Fibroblast of lung (primary cell): Measurements from ENCODE around the gene TANC1. TPM values are rescaled to one million over a fixed set of nuclear protein-coding genes. Genes with fewer than 3 reads are reported as not detected.

Experiments
- DNase-seq, 2 donors: peaks; one replicate each; pipeline versions ENCODE4 v3.0.0 to v3.0.0-alpha.2; 2010; ENCODE audit warnings: low read depth in 2 of 2
- H2AFZ ChIP-seq: 2 replicates; pipeline ENCODE4 v1.5.1; 2012; ENCODE audit warnings: low read length, control low read depth, inconsistent platforms
- H3K27ac ChIP-seq: 2 replicates; pipeline ENCODE4 v1.5.1; 2011; ENCODE audit warnings: low read length, control low read depth; ENCODE audit not compliant: insufficient read depth
- H3K27me3 ChIP-seq: 2 replicates; pipeline ENCODE4 v1.5.1; 2011; ENCODE audit warnings: mild to moderate bottlenecking, low read length; ENCODE audit not compliant: control insufficient read depth, insufficient read depth
- H3K36me3 ChIP-seq: 2 replicates; pipeline ENCODE4 v1.5.1; 2011; ENCODE audit warnings: low read length; ENCODE audit not compliant: control insufficient read depth, insufficient read depth
- H3K4me1 ChIP-seq: 2 replicates; pipeline ENCODE4 v1.5.1; 2011; ENCODE audit warnings: low read length; ENCODE audit not compliant: control insufficient read depth, insufficient read depth; ENCODE audit errors: extremely low read depth
- H3K4me2 ChIP-seq: 2 replicates; pipeline ENCODE4 v1.5.1; 2011; ENCODE audit warnings: low read length, control low read depth; ENCODE audit not compliant: insufficient read depth; ENCODE audit errors: extremely low read depth
- H3K4me3 ChIP-seq, 4 experiments: fragments of 200-600 bp in 1 of 4; sonication (generic) in 1 of 4; replicated peaks in 1 of 4; 2 replicates each; pipeline ENCODE4 v1.5.1; 2011 to 2016; ENCODE audit warnings: low read length in 4 of 4, low read depth in 3 of 4, mild to moderate bottlenecking in 3 of 4, control low read depth in 2 of 4, inconsistent platforms in 1 of 4, mixed read lengths in 1 of 4; ENCODE audit not compliant: insufficient read depth in 1 of 4; ENCODE audit errors: control extremely low read depth in 1 of 4
- H3K79me2 ChIP-seq: 2 replicates; pipeline ENCODE4 v1.5.1; 2012; ENCODE audit warnings: mild to moderate bottlenecking, low read length, inconsistent platforms; ENCODE audit not compliant: control insufficient read depth, insufficient read depth
- H3K9ac ChIP-seq: 2 replicates; pipeline ENCODE4 v1.5.1; 2011; ENCODE audit warnings: mild to moderate bottlenecking, low read length, control low read depth; ENCODE audit not compliant: insufficient read depth
- H3K9me3 ChIP-seq: 2 replicates; pipeline ENCODE4 v1.5.1; 2012; ENCODE audit warnings: low read depth, low read length; ENCODE audit not compliant: control insufficient read depth, insufficient read depth
- H4K20me1 ChIP-seq: 2 replicates; pipeline ENCODE4 v1.5.1; 2011; ENCODE audit warnings: low read length; ENCODE audit not compliant: control insufficient read depth, insufficient read depth; ENCODE audit errors: extremely low read depth
- CTCF ChIP-seq, 2 donors: IDR thresholded peaks in 1 of 2; conservative IDR thresholded peaks in 1 of 2; 1 replicate in 1 of 2; 2 replicates in 1 of 2; pipeline ENCODE4 v1.5.1; 2011 to 2012; ENCODE audit warnings: low read length in 2 of 2, control low read depth in 1 of 2, inconsistent platforms in 1 of 2, low read depth in 1 of 2, mild to moderate bottlenecking in 1 of 2
- EZH2 ChIP-seq: IDR thresholded peaks from 2 replicates; pipeline ENCODE4 v1.5.1; 2012; ENCODE audit warnings: low read length, control low read depth, mild to moderate bottlenecking; ENCODE audit errors: missing control alignments
- polyA plus RNA-seq, 2 donors: library from polyadenylated mRNA; depleted of rRNA in 1 of 2; stranded (reverse) in 1 of 2; unstranded in 1 of 2; fragments of >200 nt; gene quantifications; 2 replicates each; pipeline ENCODE4 v1.2.1, GENCODE V29; 2011 to 2012; ENCODE audit warnings: missing spikeins in 1 of 2
- total RNA-seq: library from RNA; depleted of rRNA; stranded (reverse); fragments of >200 nt; gene quantifications from 2 replicates; pipeline ENCODE4 v1.2.1, GENCODE V29; 2014

Gene TANC1
- total and polyA plus RNA-seq, 2 donors (not counting 1 experiment from before 2014, with no cell fraction given) = 32.7 to 41.9 TPM

- no peak for TF ChIP-seq CTCF (conservative IDR thresholded peaks at IDR 0.05 in 1 of 2, IDR thresholded peaks at IDR 0.05 in 1 of 2; ENCODE audit: low read depth in 1 of 2, low read length in 2 of 2)
- Histone ChIP-seq H3K36me3 (no peaks in the 10 kb centered on the region), H3K4me2 (no peak overlapping the region)
These were observed 6.4 kb upstream of the TANC1 start for GRCh38 chr2:158962074-158962473.

GRCh38 chr2:158963071-158963470 lies 5.4 kb upstream of the TANC1 start:
- no peak overlapping the region for H3K9ac ChIP-seq
- no peaks in the 10 kb centered on the region for H3K27me3 ChIP-seq
- no peaks in the 10 kb centered on the region for H3K9me3 ChIP-seq
- no peak overlapping the region for H3K4me2 ChIP-seq
- TF ChIP-seq EZH2 = no peak
- no peak for TF ChIP-seq CTCF (conservative IDR thresholded peaks at IDR 0.05 in 1 of 2, IDR thresholded peaks at IDR 0.05 in 1 of 2; ENCODE audit: low read depth in 1 of 2, low read length in 2 of 2)
- H3K4me3 ChIP-seq = no peak overlapping the region
- no peak for DNase-seq
- H3K27ac ChIP-seq = no peak overlapping the region
- no peaks in the 10 kb centered on the region for H3K36me3 ChIP-seq
- no peaks in the 10 kb centered on the region for H4K20me1 ChIP-seq
- peaks cover 8% of the 10 kb centered on the region for H3K4me1 ChIP-seq
- H2AFZ ChIP-seq = no peak overlapping the region
- H3K79me2 ChIP-seq = no peaks in the 10 kb centered on the region

More at GRCh38 chr2:158962074-158962473, 6.4 kb upstream of the TANC1 start:
- H3K9ac ChIP-seq = no peak overlapping the region
- no peak overlapping the region for H3K4me3 ChIP-seq
- DNase-seq = no peak
- peaks cover 8% of the 10 kb centered on the region for H3K4me1 ChIP-seq
- no peaks in the 10 kb centered on the region for H3K79me2 ChIP-seq
- no peaks in the 10 kb centered on the region for H3K27me3 ChIP-seq
- no peaks in the 10 kb centered on the region for H4K20me1 ChIP-seq
- H2AFZ ChIP-seq = no peak overlapping the region
- H3K27ac ChIP-seq = no peak overlapping the region
- H3K9me3 ChIP-seq = no peaks in the 10 kb centered on the region

GRCh38 chr2:158965107-158965506 lies 3.3 kb upstream of the TANC1 start:
- Histone ChIP-seq H3K4me3 (no peak overlapping the region), H3K4me1 (peaks cover 8% of the 10 kb centered on the region), H4K20me1 (no peaks in the 10 kb centered on the region), H3K36me3 (no peaks in the 10 kb centered on the region), H3K4me2 (no peak overlapping the region), H3K9me3 (no peaks in the 10 kb centered on the region), H2AFZ (no peak overlapping the region), H3K27ac (no peak overlapping the region), H3K27me3 (no peaks in the 10 kb centered on the region), H3K79me2 (peaks cover 15% of the 10 kb centered on the region), H3K9ac (no peak overlapping the region)
- no peak for TF ChIP-seq CTCF (conservative IDR thresholded peaks at IDR 0.05 in 1 of 2, IDR thresholded peaks at IDR 0.05 in 1 of 2; ENCODE audit: low read depth in 1 of 2, low read length in 2 of 2)
- no peak for TF ChIP-seq EZH2
- no peak for DNase-seq
